Endothelial cell of umbilical vein (primary cell): ENCODE results near the gene PXYLP1. TPM values are rescaled to one million over a fixed set of nuclear protein-coding genes. Genes with fewer than 3 reads are reported as not detected.
A peak's percentile ranks its signal among the peaks of the same experiment; 100 is the strongest.

Source experiments
- BruUV-seq: library from RNA; stranded (reverse); fragments of 400-500 nt; replicated peaks from 2 replicates; lab custom pipeline; 2021; lab: Mats Ljungman, UMichigan
- CTCF ChIA-PET: fragments of 300-600, 350-600 bp; sonication (Branson Sonifier 250); formaldehyde crosslinking; loops from one replicate; lab custom pipeline; 2021; ENCODE audit warnings: antibody characterized with exemption, inconsistent platforms; lab: Charles Lee
- POLR2A ChIA-PET: fragments of 300-600, 350-600 bp; sonication (Branson Sonifier 250); formaldehyde crosslinking; loops from one replicate; lab custom pipeline; 2021; ENCODE audit warnings: antibody characterized with exemption, inconsistent platforms; lab: Charles Lee
- DNase-seq: peaks from one replicate; pipeline ENCODE4 v3.0.0-alpha.2; 2011; ENCODE audit warnings: low read depth, low spot score
- FAIRE-seq: peaks from 2 replicates; lab custom pipeline; 2011; peaks lifted over from hg19 to GRCh38; lab: Jason Lieb, UNC
- H2AFZ ChIP-seq: 2 replicates; pipeline ENCODE4 v1.6.0; 2012; ENCODE audit warnings: low read depth, low read length, control low read depth, inconsistent platforms
- H3K27ac ChIP-seq: 2 replicates; pipeline ENCODE4 v1.5.1; 2011; ENCODE audit warnings: low read depth, mild to moderate bottlenecking, control low read depth, low read length, moderate library complexity; ENCODE audit not compliant: insufficient read depth
- H3K27me3 ChIP-seq, 2 experiments: 2 replicates each; pipeline versions ENCODE4 v1.6.0 to v1.6.1; 2011; ENCODE audit warnings: low read length in 2 of 2, mixed read lengths in 1 of 2; ENCODE audit not compliant: control insufficient read depth in 2 of 2, insufficient read depth in 2 of 2
- H3K36me3 ChIP-seq, 2 experiments: 2 replicates in 1 of 2; 3 replicates in 1 of 2; pipeline ENCODE4 v1.5.1; 2011; ENCODE audit warnings: low read length in 2 of 2, mild to moderate bottlenecking in 1 of 2, moderate library complexity in 1 of 2; ENCODE audit not compliant: control insufficient read depth in 2 of 2, insufficient read depth in 2 of 2; ENCODE audit errors: extremely low read depth in 1 of 2
- H3K4me1 ChIP-seq: 3 replicates; pipeline ENCODE4 v1.5.1; 2011; ENCODE audit warnings: mild to moderate bottlenecking, low read length; ENCODE audit not compliant: control insufficient read depth, insufficient read depth; ENCODE audit errors: extremely low read depth
- H3K4me2 ChIP-seq: 2 replicates; pipeline ENCODE4 v1.6.1; 2011; ENCODE audit warnings: low read length, control low read depth, mixed read lengths; ENCODE audit not compliant: insufficient read depth
- H3K4me3 ChIP-seq, 3 experiments: fragments of 200-600 bp in 1 of 3; sonication (generic), shearing (Covaris generic) in 1 of 3; replicated peaks in 1 of 3; 2 replicates each; pipeline ENCODE4 v1.5.1; 2011 to 2016; ENCODE audit warnings: control low read depth in 3 of 3, low read length in 3 of 3, mild to moderate bottlenecking in 2 of 3, inconsistent platforms in 1 of 3, low read depth in 1 of 3, moderate library complexity in 1 of 3; ENCODE audit not compliant: insufficient read depth in 1 of 3
- H3K79me2 ChIP-seq: 2 replicates; pipeline ENCODE4 v1.6.0; 2012; ENCODE audit warnings: low read length, inconsistent platforms; ENCODE audit not compliant: control insufficient read depth, insufficient read depth
- H3K9ac ChIP-seq: replicated peaks from 2 replicates; pipeline ENCODE3; 2011; ENCODE audit warnings: low read length, control low read depth; ENCODE audit not compliant: insufficient read depth; ENCODE audit errors: extremely low read depth
- H3K9me1 ChIP-seq: replicated peaks from 3 replicates; pipeline ENCODE4 v1.6.0; 2011; ENCODE audit warnings: mild to moderate bottlenecking, low read length; ENCODE audit not compliant: control insufficient read depth, insufficient read depth; ENCODE audit errors: extremely low read depth
- H3K9me3 ChIP-seq: replicated peaks from 2 replicates; pipeline ENCODE4 v1.5.1; 2012; ENCODE audit warnings: low read length, inconsistent platforms; ENCODE audit not compliant: control insufficient read depth, insufficient read depth
- H4K20me1 ChIP-seq: replicated peaks from 2 replicates; pipeline ENCODE3; 2011; ENCODE audit warnings: mild to moderate bottlenecking, low read length; ENCODE audit not compliant: control insufficient read depth, insufficient read depth; ENCODE audit errors: extremely low read depth
- CTCF ChIP-seq, 2 donors: IDR thresholded peaks; 1 replicate in 1 of 2; 2 replicates in 1 of 2; pipeline ENCODE4 v1.5.1; 2011; ENCODE audit warnings: low read length in 2 of 2, mild to moderate bottlenecking in 2 of 2, moderate library complexity in 2 of 2, control low read depth in 1 of 2, inconsistent platforms in 1 of 2, low read depth in 1 of 2; ENCODE audit not compliant: insufficient read depth in 1 of 2; ENCODE audit errors: extremely low read depth in 1 of 2
- EZH2 ChIP-seq: IDR thresholded peaks from 2 replicates; pipeline ENCODE4 v1.6.1; 2012; ENCODE audit warnings: borderline replicate concordance, low read depth, mild to moderate bottlenecking, moderate library complexity, low read length, inconsistent platforms; ENCODE audit not compliant: severe bottlenecking
- GATA2 ChIP-seq: IDR thresholded peaks from 2 replicates; pipeline ENCODE4 v1.7.0; 2011; ENCODE audit warnings: low read depth, mild to moderate bottlenecking, moderate library complexity, mixed read lengths, low read length; ENCODE audit not compliant: insufficient read length, insufficient read depth
- JUN ChIP-seq: IDR thresholded peaks from 2 replicates; pipeline ENCODE4 v1.6.1; 2011; ENCODE audit warnings: borderline replicate concordance, low read depth; ENCODE audit not compliant: insufficient read length, insufficient read depth
- MYC ChIP-seq: IDR thresholded peaks from one replicate; pipeline ENCODE4 v1.6.1; 2011; ENCODE audit warnings: mild to moderate bottlenecking, low read depth, low read length
- POLR2A ChIP-seq: IDR thresholded peaks from 2 replicates; pipeline ENCODE4 v1.6.1; 2012; ENCODE audit warnings: low read depth, mild to moderate bottlenecking, control low read depth, low read length
- POLR2AphosphoS5 ChIP-seq: IDR thresholded peaks from 2 replicates; pipeline ENCODE4 v1.6.1; 2012; ENCODE audit warnings: low read depth, mild to moderate bottlenecking, control low read depth, low read length, moderate library complexity; ENCODE audit not compliant: insufficient read depth
- dilution Hi-C: fragments of 300-500 bp; cut with MboI; formaldehyde crosslinking; loops from one replicate; pipeline ENCODE4 v1.15.0; 2019; ENCODE audit warnings: low sequenced_read_pairs; ENCODE audit not compliant: extremely low pct_ligation_motif_present
- intact Hi-C: fragments of 100-400 bp; cut with micrococcal nuclease; formaldehyde crosslinking; loops from one replicate; pipeline ENCODE4 v1.10.0; 2022
- polyA plus RNA-seq, 4 experiments: library from polyadenylated mRNA; depleted of rRNA in 3 of 4; stranded (reverse) in 3 of 4; unstranded in 1 of 4; fragments of >200 nt; gene quantifications; 2 replicates each; pipeline versions ENCODE4 v1.2.1 to v1.2.3, GENCODE V29; 2011 to 2012; ENCODE audit warnings: missing spikeins in 1 of 4
- total RNA-seq: library from RNA; stranded (reverse); gene quantifications from 2 replicates; pipeline ENCODE4 v1.2.3, GENCODE V29; 2021

Gene PXYLP1
- total and polyA plus RNA-seq, 2 donors (not counting 3 experiments of a cell fraction or from before 2014, with no cell fraction given), result 0.84 to 1.7 TPM

- H3K4me2 ChIP-seq, result no peak overlapping the region
- CTCF ChIA-PET, result interaction anchor here (0.6 kb wide), 1 partner anchor 614 kb away, joined by 3 read pairs; no protein-coding TSS in a partner anchor
- H3K79me2 ChIP-seq, result no peaks in the 10 kb centered on the region
- H3K4me1 ChIP-seq, result peaks cover 5% of the 10 kb centered on the region
- no peak for TF ChIP-seq GATA2
- TF ChIP-seq CTCF (IDR thresholded peaks at IDR 0.05; ENCODE audit: extremely low read depth in 1 of 2, insufficient read depth in 1 of 2, low read depth in 1 of 2, low read length in 2 of 2), result peak; percentile 22 to 39
- no peak for TF ChIP-seq MYC
- no peak overlapping the region for H2AFZ ChIP-seq
- dilution Hi-C loops (no loop called here), intact Hi-C loops (loop anchor here (2.0 kb wide), 1 partner anchor 279 kb away; no protein-coding TSS in a partner anchor)
- H3K4me3 ChIP-seq, result no peak overlapping the region
- no peak overlapping the region for H3K9ac ChIP-seq
- H3K27ac ChIP-seq, result no peak overlapping the region
- H3K9me1 ChIP-seq, result no peaks in the 10 kb centered on the region
- H3K9me3 ChIP-seq, result no peaks in the 10 kb centered on the region
- no TSS peak for BruUV-seq
- no peaks in the 10 kb centered on the region for H4K20me1 ChIP-seq
- POLR2A ChIA-PET, result no interaction called here
- no peaks in the 10 kb centered on the region for H3K36me3 ChIP-seq
- FAIRE-seq, result peak; percentile 66
- no peaks in the 10 kb centered on the region for H3K27me3 ChIP-seq
- no peak for DNase-seq
Observed at GRCh38 chr3:141279077-141279967, 47.7 kb downstream of the PXYLP1 start.

GRCh38 chr3:141280086-141280485, 48.5 kb downstream of the PXYLP1 start:
- no peak for FAIRE-seq
- H2AFZ ChIP-seq, result no peak overlapping the region
- dilution Hi-C loops (no loop called here), intact Hi-C loops (no loop called here)
- H3K4me2 ChIP-seq, result no peak overlapping the region
- no peaks in the 10 kb centered on the region for H3K36me3 ChIP-seq
- no peaks in the 10 kb centered on the region for H3K9me3 ChIP-seq
- no peak for DNase-seq
- ChIA-PET CTCF (interaction anchor here (0.6 kb wide), 1 partner anchor 613 kb away, joined by 3 read pairs; no protein-coding TSS in a partner anchor), POLR2A (no interaction called here)
- TF ChIP-seq POLR2AphosphoS5 (no peak), EZH2 (no peak), POLR2A (no peak), GATA2 (no peak), JUN (no peak)
- H3K4me3 ChIP-seq, result no peak overlapping the region
- H3K9me1 ChIP-seq, result no peaks in the 10 kb centered on the region
- H3K9ac ChIP-seq, result no peak overlapping the region
- no TSS peak for BruUV-seq
- no peaks in the 10 kb centered on the region for H3K27me3 ChIP-seq
- H3K79me2 ChIP-seq, result no peaks in the 10 kb centered on the region
- H3K4me1 ChIP-seq, result peaks cover 5% of the 10 kb centered on the region
- no peak overlapping the region for H3K27ac ChIP-seq
- no peaks in the 10 kb centered on the region for H4K20me1 ChIP-seq
